Body of pancreas (tissue), 4 donors: ENCODE results near the gene CST3. TPM values are rescaled to one million over a fixed set of nuclear protein-coding genes. Genes with fewer than 3 reads are reported as not detected.
A peak's percentile ranks its signal among the peaks of the same experiment; 100 is the strongest.

Experiments
- ATAC-seq: fragments of 150-250 bp; one replicate; pipeline ENCODE4 v1.9.1; 2016
- DNase-seq, 4 donors: peaks; one replicate each; pipeline ENCODE4 v3.0.0-alpha.2; 2019
- H3K27ac ChIP-seq, 4 donors: fragments of 200-600 bp; sonication (generic); 1 replicate in 3 of 4; 2 replicates in 1 of 4; pipeline versions ENCODE4 v1.5.1 to v1.6.1; 2016 to 2019; ENCODE audit warnings: mild to moderate bottlenecking in 1 of 4, mixed read lengths in 1 of 4, moderate library complexity in 1 of 4
- H3K27me3 ChIP-seq, 2 donors: fragments of 200-600 bp; sonication (generic); one replicate each; pipeline ENCODE4 v1.6.0; 2016; ENCODE audit warnings: mild to moderate bottlenecking in 1 of 2
- H3K36me3 ChIP-seq, 2 donors: fragments of 200-600 bp; sonication (generic); replicated peaks in 1 of 2; 2 replicates each; pipeline ENCODE4 v1.5.1; 2016; ENCODE audit warnings: low read depth in 2 of 2; ENCODE audit not compliant: insufficient read depth in 1 of 2
- H3K4me1 ChIP-seq: fragments of 200-600 bp; sonication (generic); one replicate; pipeline ENCODE4 v1.6.0; 2016
- H3K4me3 ChIP-seq, 2 donors: fragments of 200-600 bp; sonication (generic); 1 replicate in 1 of 2; 2 replicates in 1 of 2; pipeline ENCODE4 v1.5.1; 2016 to 2019
- H3K9me3 ChIP-seq, 3 donors: fragments of 200-600 bp; sonication (generic); 1 replicate in 2 of 3; 2 replicates in 1 of 3; pipeline ENCODE4 v1.5.1; 2016
- POLR2A ChIP-seq, 3 donors: fragments of 450-650 bp; IDR thresholded peaks; one replicate each; pipeline ENCODE4 v1.6.1; 2016; ENCODE audit warnings: antibody characterized with exemption in 3 of 3, mild to moderate bottlenecking in 2 of 3
- WGBS, 2 donors: methylation state at CpG; one replicate each; pipeline ENCODE4 v1.1.5; 2017; 5-methylcytosine and 5-hydroxymethylcytosine counted together
- intact Hi-C: fragments of 100-400 bp; cut with DNase I; formaldehyde crosslinking; loops from one replicate; pipeline ENCODE4 v1.15.1; 2023
- total RNA-seq, 2 donors: library from RNA; depleted of rRNA; stranded (reverse); fragments of >200 nt; gene quantifications; one replicate each; pipeline ENCODE4 v1.1.0, GENCODE V29; 2016
- TF ChIP-seq, protein P1 (sequence below), 7 experiments: fragments of 450-650 bp in 4 of 7; fragments of 200-600 bp in 3 of 7; sonication (generic) in 3 of 7; IDR thresholded peaks; one replicate each; pipeline ENCODE4 v1.5.1; 2016 to 2019; ENCODE audit warnings: antibody characterized with exemption in 7 of 7

CST3 gene
- total RNA-seq, 2 donors from 2014 or later, result 491 to 654 TPM

DNA sequence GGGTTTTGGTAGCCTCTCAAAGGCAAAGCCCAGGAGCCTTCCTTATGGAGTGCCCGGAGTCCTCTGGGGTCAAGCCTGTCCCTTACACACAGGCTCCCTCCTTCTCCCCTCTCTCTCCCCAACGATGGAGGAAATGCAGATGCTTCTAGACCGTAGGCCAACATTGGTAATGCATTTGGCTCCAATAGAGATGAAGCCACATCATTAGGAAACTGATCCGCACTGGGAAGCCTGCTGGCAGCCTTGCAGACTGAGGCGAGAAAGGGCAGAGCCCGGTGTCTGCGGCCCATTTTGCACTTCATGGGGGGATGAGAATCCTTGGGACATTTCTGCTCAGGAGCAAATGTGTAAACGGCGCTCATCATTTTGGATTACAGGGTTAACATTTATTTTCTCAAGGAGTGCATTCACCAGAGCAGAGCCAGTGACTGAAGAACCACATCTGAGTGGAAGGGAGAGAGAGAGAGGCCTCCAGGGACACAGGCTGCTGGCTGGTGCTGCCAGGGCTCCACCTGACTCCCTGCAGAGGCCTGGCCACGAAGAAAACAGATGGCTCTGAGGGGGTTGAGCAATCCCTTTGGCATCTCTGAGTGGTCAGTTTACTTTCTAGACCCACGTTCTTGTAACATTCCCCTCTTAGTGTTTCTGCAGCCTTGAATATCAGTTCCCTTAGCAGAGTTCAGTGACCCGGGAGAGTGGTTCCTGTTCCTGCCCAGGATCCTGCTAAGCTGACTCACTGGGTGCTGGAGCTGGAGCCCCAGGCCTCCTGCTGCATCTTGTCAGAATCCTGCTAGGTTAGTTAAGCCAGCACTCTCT, 4.4 kb upstream of the CST3 start:
- H3K9me3 ChIP-seq, result no peaks in the 10 kb centered on the region
- TF ChIP-seq, protein P1, sequence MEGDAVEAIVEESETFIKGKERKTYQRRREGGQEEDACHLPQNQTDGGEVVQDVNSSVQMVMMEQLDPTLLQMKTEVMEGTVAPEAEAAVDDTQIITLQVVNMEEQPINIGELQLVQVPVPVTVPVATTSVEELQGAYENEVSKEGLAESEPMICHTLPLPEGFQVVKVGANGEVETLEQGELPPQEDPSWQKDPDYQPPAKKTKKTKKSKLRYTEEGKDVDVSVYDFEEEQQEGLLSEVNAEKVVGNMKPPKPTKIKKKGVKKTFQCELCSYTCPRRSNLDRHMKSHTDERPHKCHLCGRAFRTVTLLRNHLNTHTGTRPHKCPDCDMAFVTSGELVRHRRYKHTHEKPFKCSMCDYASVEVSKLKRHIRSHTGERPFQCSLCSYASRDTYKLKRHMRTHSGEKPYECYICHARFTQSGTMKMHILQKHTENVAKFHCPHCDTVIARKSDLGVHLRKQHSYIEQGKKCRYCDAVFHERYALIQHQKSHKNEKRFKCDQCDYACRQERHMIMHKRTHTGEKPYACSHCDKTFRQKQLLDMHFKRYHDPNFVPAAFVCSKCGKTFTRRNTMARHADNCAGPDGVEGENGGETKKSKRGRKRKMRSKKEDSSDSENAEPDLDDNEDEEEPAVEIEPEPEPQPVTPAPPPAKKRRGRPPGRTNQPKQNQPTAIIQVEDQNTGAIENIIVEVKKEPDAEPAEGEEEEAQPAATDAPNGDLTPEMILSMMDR (IDR thresholded peaks at IDR 0.05), result no peak
- TF ChIP-seq POLR2A (IDR thresholded peaks at IDR 0.05), result no peak
- whole genome bisulfite sequencing, 2 donors, result 72 to 75% methylated on average over 12 of the region's 12 CpGs
- ATAC-seq (no peak), DNase-seq (peak in 1 of 4 donors; percentile 55)
- no peaks in the 10 kb centered on the region for H3K27me3 ChIP-seq
- H3K4me1 ChIP-seq, result peaks cover 4% of the 10 kb centered on the region
- H3K4me3 ChIP-seq, result no peak overlapping the region
- peak overlapping the region in 1 of 4 donors; percentile 3 for H3K27ac ChIP-seq
- no peaks in the 10 kb centered on the region for H3K36me3 ChIP-seq
- intact Hi-C loops, result no loop called here

DNA sequence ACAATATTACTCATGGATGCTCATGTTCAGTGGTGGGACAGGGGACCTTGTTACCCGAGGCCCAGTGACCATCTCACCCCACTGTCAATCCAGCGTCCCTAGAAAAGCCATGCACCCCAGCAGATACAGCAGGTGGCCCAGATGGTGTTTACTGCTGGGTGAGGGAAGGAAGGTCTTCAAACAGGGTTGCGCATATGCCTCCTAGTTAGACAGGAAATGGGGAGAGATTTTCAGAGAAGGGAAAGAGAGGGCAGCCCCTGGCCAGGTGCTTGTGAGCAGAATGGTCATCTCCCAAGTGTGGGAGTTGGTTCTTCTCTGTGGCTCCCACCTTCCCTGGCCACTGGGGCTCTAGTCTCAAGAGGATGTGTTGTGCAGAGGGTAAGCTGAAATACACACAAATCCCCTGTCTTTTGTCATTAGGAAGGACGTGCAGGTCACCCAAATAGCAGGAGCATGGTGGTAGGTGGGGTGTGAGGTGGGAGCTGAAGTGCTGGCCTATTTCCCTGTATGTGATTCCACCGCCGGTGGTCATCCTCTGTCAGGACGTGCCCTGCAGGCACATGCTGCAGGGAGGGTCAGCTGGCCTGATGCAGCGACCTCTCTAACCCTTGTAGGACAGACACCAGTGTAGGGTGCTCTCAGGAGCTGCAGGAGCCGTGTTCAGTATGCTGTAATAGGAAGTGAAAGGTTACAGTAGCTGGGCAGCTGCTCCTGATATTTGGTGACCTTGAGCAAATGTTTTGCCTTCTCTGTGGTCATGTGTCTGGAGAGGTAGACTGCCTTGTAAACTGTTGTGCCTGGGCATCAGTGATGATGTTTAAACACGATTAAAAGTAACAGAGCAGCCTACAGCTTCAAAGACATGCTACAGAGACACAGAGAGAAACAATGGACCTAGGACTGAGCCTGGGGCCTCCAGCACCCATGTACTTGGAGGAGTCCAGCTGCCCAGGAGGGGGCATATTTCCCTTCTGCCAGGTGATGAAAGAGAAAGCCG, 3.2 kb upstream of the CST3 start:
- no peaks in the 10 kb centered on the region for H3K27me3 ChIP-seq
- no peak for ATAC-seq
- no peak overlapping the region for H3K27ac ChIP-seq
- H3K36me3 ChIP-seq, result no peaks in the 10 kb centered on the region
- no peaks in the 10 kb centered on the region for H3K9me3 ChIP-seq
- no peak for DNase-seq
- intact Hi-C loops, result no loop called here
- WGBS, 2 donors, result 61 to 67% methylated on average over 9 to 11 of the region's 11 CpGs
- H3K4me3 ChIP-seq, result no peak overlapping the region
- TF ChIP-seq, protein P1 (IDR thresholded peaks at IDR 0.05), result no peak
- no peak for TF ChIP-seq POLR2A (IDR thresholded peaks at IDR 0.05)
- H3K4me1 ChIP-seq, result peaks cover 16% of the 10 kb centered on the region

DNA sequence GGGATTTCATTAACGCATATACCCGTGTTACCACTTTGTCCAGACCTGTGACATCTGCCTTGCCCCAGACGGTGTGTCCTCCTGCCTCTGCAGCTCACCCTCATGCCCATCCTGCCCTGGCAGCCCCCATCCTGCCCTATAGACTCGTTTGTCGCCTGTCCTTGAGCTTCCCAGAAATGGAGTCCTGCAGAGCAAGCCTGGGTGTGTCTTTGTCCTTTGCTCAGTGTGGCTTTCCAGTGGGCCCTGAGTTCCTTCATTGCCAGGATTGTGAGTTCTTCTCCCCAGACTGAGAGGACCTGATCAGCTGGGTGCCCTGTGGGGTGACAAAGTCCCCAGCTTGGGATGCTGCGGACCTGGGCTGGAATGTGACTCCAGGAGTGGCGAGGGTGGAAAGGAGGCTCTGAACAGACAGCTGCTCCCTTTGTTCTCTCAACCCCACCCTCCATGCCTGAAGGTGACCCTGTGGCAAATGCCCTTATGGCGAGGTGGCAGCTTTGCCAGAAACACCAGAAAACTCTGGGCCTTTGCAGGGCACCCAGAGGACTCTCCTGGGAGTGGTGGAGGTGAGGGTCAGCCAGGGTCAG, 2.4 kb upstream of the CST3 start:
- H3K4me3 ChIP-seq, result no peak overlapping the region
- intact Hi-C loops, result no loop called here
- no peaks in the 10 kb centered on the region for H3K27me3 ChIP-seq
- WGBS, 2 donors, result 85 to 86% methylated on average over 7 to 8 of the region's 8 CpGs
- ATAC-seq (no peak), DNase-seq (no peak)
- TF ChIP-seq POLR2A (IDR thresholded peaks at IDR 0.05), result no peak
- TF ChIP-seq, protein P1 (IDR thresholded peaks at IDR 0.05), result no peak
- no peak overlapping the region for H3K27ac ChIP-seq
- no peaks in the 10 kb centered on the region for H3K9me3 ChIP-seq
- peaks cover 25% of the 10 kb centered on the region for H3K4me1 ChIP-seq
- H3K36me3 ChIP-seq, result no peaks in the 10 kb centered on the region

DNA sequence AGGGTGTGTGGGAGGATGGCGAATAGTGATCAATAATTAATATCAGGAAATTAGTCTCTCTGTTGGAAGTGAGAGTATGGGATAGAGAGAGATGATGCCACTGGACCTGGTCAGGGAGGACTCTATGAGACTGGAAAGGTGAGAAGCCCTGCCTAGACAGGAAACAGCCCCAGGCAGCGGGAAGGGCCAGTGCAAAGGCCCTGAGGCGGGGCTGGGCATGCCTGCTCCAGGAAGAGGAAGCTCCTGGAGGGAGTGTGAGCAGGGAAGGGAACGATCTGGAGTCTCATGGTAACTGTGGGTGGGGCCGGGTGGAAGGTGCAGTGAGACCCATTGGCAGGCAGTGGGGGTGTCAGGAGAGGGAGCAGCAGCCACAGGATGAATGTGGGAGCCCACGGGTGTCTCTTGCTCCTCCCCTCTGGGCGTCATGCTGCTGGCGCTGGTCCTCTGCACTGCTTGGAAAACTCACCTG, 1.8 kb upstream of the CST3 start:
- no peak for TF ChIP-seq POLR2A (IDR thresholded peaks at IDR 0.05)
- TF ChIP-seq, protein P1 (IDR thresholded peaks at IDR 0.05), result no peak
- Histone ChIP-seq H3K36me3 (no peaks in the 10 kb centered on the region), H3K4me3 (no peak overlapping the region), H3K9me3 (no peaks in the 10 kb centered on the region), H3K4me1 (peaks cover 30% of the 10 kb centered on the region), H3K27me3 (no peaks in the 10 kb centered on the region), H3K27ac (no peak overlapping the region)
- DNase-seq (no peak), ATAC-seq (no peak)
- intact Hi-C loops, result no loop called here
- 75 to 79% methylated on average over 8 of the region's 8 CpGs for WGBS, 2 donors
